Left lung (tissue), 10 donors: ENCODE results near the gene DHRSX. TPM values are rescaled to one million over a fixed set of nuclear protein-coding genes. Genes with fewer than 3 reads are reported as not detected.

Experiments
- ATAC-seq: fragments of 200-7000 bp; cut with Tn5 transposase; one replicate; pipeline ENCODE4 v1.9.1; 2020; ENCODE audit warnings: moderate library complexity
- DNase-seq, 4 donors: peaks; one replicate each; pipeline ENCODE4 v3.0.0-alpha.2; 2013 to 2020
- H3K27ac ChIP-seq, 2 donors: fragments of 200-600 bp; sonication (generic) in 1 of 2; one replicate each; pipeline versions ENCODE4 v1.5.0 to v1.8.0; 2020 to 2021
- H3K27me3 ChIP-seq, 2 donors: fragments of 200-600 bp; sonication (generic) in 1 of 2; one replicate each; pipeline versions ENCODE4 v1.5.0 to v1.8.0; 2020 to 2021
- H3K36me3 ChIP-seq, 2 donors: fragments of 200-600 bp; sonication (generic) in 1 of 2; one replicate each; pipeline versions ENCODE4 v1.5.0 to v1.8.0; 2020 to 2021
- H3K4me1 ChIP-seq, 2 donors: fragments of 200-600 bp; one replicate each; pipeline ENCODE4 v1.8.0; 2021
- H3K4me3 ChIP-seq, 2 donors: fragments of 200-600 bp; sonication (generic) in 1 of 2; one replicate each; pipeline versions ENCODE4 v1.5.0 to v1.8.0; 2020 to 2021; ENCODE audit warnings: mild to moderate bottlenecking in 1 of 2
- H3K9me3 ChIP-seq, 2 donors: fragments of 200-600 bp; sonication (generic) in 1 of 2; one replicate each; pipeline versions ENCODE4 v1.5.0 to v1.8.0; 2020 to 2021
- intact Hi-C, 2 donors: fragments of 100-400 bp; cut with DNase I; formaldehyde crosslinking; loops; one replicate each; pipeline versions ENCODE4 v1.11.2 to v1.14.2; 2022
- polyA plus RNA-seq, 6 donors: library from polyadenylated mRNA; unstranded; fragments of 120-200 nt; gene quantifications; one replicate each; pipeline ENCODE4 v1.2.1, GENCODE V29; 2013; ENCODE audit not compliant: insufficient read length in 6 of 6
- total RNA-seq, 2 donors: library from RNA; stranded (reverse); fragmentation: NEBNext Ultra II Directional; extraction: Animal tissue kit (Norgen Biotek cat#: 25700); gene quantifications; one replicate each; pipeline ENCODE4 v1.2.1, GENCODE V29; 2021
- TF ChIP-seq, protein P1 (sequence below), 2 donors: fragments of 200-600 bp; sonication (generic) in 1 of 2; IDR thresholded peaks; one replicate each; pipeline versions ENCODE4 v1.5.0 to v1.8.0; 2021; ENCODE audit warnings: antibody characterized with exemption in 2 of 2
- donor health status: DM: no; HTN: yes; CAD: no.
- donor health status: DM: no; HTN: no; CAD: no.

Gene DHRSX
- total and polyA plus RNA-seq, 8 donors: 20.2 to 31.5 (median 26.8) TPM

DNA sequence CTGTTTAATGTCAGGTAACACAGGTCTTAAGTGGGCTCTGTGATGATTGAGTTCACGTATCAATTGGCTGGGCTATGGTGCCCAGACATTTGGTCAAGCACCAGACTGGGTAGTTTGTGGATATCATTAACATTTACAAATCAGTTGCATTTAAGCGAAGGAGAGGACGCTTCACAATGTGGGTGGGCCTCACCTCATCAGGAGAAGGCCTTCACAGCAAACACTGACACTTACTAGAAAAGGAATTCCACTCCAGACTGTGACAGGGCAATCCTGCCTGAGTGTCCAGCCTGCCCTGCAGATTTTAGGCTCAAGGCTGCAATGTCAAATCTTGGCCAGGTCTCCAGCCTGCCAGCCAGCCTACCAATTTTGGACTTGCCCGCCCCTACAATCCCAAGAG, 270.3 kb downstream of the DHRSX start:
- Histone ChIP-seq H3K36me3 (peaks cover 0 to 8% of the 10 kb centered on the region in 2 donors), H3K27me3 (no peaks in the 10 kb centered on the region), H3K4me1 (peaks cover 0 to 3% of the 10 kb centered on the region in 2 donors), H3K27ac (no peak overlapping the region), H3K9me3 (peaks cover 0 to 9% of the 10 kb centered on the region in 2 donors), H3K4me3 (no peak overlapping the region)
- intact Hi-C loops: no loop called here
- ATAC-seq: no peak
- DNase-seq: no peak
- TF ChIP-seq, protein P1, sequence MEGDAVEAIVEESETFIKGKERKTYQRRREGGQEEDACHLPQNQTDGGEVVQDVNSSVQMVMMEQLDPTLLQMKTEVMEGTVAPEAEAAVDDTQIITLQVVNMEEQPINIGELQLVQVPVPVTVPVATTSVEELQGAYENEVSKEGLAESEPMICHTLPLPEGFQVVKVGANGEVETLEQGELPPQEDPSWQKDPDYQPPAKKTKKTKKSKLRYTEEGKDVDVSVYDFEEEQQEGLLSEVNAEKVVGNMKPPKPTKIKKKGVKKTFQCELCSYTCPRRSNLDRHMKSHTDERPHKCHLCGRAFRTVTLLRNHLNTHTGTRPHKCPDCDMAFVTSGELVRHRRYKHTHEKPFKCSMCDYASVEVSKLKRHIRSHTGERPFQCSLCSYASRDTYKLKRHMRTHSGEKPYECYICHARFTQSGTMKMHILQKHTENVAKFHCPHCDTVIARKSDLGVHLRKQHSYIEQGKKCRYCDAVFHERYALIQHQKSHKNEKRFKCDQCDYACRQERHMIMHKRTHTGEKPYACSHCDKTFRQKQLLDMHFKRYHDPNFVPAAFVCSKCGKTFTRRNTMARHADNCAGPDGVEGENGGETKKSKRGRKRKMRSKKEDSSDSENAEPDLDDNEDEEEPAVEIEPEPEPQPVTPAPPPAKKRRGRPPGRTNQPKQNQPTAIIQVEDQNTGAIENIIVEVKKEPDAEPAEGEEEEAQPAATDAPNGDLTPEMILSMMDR (IDR thresholded peaks at IDR 0.05): no peak

DNA sequence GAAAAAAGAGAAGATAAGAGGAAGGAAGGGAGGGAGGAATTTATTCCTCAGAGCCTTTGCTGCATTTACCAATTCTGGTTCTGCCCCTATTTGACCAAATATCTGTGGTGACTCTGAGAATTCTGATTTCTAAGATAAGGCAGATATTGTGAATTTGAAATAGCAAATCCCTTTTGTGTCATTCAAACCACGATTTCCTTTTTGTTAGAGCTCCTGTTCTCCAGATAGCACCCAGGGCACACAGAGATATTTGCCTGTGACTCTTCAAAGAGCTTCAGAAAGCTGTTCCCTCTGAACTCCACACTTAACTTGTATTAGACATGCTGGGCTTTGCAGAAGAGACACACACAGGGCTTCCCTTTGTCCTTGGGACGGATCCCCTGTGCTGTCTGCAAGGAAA, 272.2 kb downstream of the DHRSX start:
- Histone ChIP-seq H3K27ac (no peak overlapping the region), H3K9me3 (peaks cover 0 to 10% of the 10 kb centered on the region in 2 donors), H3K36me3 (peaks cover 0 to 14% of the 10 kb centered on the region in 2 donors), H3K4me3 (no peak overlapping the region), H3K27me3 (no peaks in the 10 kb centered on the region), H3K4me1 (peaks cover 0 to 3% of the 10 kb centered on the region in 2 donors)
- intact Hi-C loops: no loop called here
- DNase-seq: no peak
- ATAC-seq: no peak
- TF ChIP-seq, protein P1 (IDR thresholded peaks at IDR 0.05): no peak

DNA sequence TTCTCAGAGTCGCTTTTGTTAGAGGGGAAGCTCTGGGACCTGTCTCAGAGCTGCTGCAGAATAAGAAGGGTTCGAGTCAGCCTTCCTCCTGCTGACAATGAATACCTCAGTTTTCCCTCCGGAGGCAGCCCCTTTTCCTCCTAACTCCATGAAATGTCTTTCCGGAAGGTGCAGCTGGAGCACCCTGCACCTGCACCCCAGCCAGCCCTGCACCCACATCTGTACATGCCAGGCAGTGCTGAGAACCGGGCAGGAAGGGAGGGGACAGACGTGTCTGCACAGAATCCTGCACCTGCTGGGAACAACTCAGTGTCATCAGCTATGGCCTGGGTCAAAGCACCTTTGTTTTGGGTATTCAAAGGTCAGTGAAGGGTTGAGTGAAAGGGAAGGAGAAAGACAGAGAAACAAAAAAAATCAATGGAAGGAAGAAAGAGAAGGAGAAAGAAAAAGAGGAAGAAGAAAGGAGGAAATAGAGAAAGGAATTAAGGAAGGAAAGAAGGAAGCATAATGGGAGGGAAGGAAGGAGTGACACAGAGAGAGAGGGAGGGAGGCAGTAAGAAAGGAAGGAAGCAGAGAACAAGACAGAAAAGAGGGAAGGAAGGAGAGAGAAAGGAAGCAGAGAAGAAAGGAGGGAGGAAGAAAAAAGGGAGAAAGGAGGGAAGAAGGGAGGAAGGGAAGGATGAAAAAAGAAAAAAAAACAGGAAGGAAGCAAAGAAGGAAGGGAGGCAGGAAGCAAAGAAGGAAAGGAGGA, 273.7 kb downstream of the DHRSX start:
- intact Hi-C loops: no loop called here
- H3K4me1 ChIP-seq: no peaks in the 10 kb centered on the region
- no peaks in the 10 kb centered on the region for H3K27me3 ChIP-seq
- peaks cover 0 to 28% of the 10 kb centered on the region in 2 donors for H3K36me3 ChIP-seq
- H3K9me3 ChIP-seq: peaks cover 0 to 25% of the 10 kb centered on the region in 2 donors
- no peak for ATAC-seq
- TF ChIP-seq, protein P1 (IDR thresholded peaks at IDR 0.05): no peak
- DNase-seq: no peak
- H3K27ac ChIP-seq: no peak overlapping the region
- no peak overlapping the region for H3K4me3 ChIP-seq

DNA sequence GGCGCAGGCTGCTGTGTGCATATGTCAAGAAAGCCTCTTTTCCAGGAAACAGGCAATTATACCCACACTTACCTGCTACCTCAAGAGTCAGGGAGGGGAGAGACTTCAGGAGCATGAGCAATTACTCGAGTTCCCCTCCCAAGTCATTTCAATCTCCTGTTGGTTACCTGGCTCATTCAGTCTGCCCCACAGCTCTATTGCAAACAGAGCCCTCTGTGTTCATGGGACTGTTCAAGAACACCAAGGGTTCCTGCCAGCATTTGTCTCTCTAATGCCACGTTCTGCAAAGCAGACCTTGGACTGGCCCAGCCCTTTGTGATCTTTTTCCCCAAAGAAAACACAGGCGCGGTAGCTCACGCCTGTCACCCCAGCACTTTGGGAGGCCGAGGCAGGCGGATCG, 274.6 kb downstream of the DHRSX start:
- H3K36me3 ChIP-seq: peaks cover 0 to 35% of the 10 kb centered on the region in 2 donors
- no peaks in the 10 kb centered on the region for H3K4me1 ChIP-seq
- H3K27me3 ChIP-seq: no peaks in the 10 kb centered on the region
- H3K9me3 ChIP-seq: peaks cover 0 to 33% of the 10 kb centered on the region in 2 donors
- DNase-seq (peak in 1 of 4 donors; percentile 3), ATAC-seq (peak; percentile 89)
- no peak overlapping the region for H3K4me3 ChIP-seq
- TF ChIP-seq, protein P1 (IDR thresholded peaks at IDR 0.05): no peak
- H3K27ac ChIP-seq: no peak overlapping the region
- intact Hi-C loops: no loop called here

DNA sequence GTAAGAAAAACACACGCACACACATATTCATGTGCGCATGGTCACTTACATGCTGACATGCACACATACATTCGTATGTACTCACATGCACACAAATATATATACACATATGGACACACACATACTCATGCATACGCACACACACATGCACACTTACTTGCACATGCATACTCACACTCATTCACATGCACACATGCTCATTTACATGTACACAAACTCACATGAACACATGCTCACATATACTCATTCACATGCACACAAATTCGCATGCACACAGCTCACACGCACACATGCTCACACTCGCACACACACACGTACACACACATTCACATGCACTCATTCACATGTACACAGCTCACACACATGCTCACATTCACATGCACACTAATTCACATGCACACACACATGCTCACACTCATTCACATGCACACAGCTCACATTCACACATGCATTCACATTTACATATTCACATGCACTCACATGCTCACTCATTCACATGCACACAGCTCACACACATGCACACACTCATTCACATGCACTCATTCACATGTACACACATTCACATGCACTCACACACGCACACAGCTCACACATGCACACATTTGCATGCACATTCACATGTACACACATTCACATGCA, 276.1 kb downstream of the DHRSX start:
- Histone ChIP-seq H3K9me3 (peaks cover 0 to 43% of the 10 kb centered on the region in 2 donors), H3K36me3 (peaks cover 0 to 44% of the 10 kb centered on the region in 2 donors), H3K27ac (no peak overlapping the region), H3K4me1 (no peaks in the 10 kb centered on the region), H3K4me3 (no peak overlapping the region), H3K27me3 (no peaks in the 10 kb centered on the region)
- TF ChIP-seq, protein P1 (IDR thresholded peaks at IDR 0.05): no peak
- no peak for DNase-seq
- intact Hi-C loops: no loop called here
- ATAC-seq: no peak
